ENCODE results near the gene DVL3.

Gene DVL3

GRCh38 chr3:184164648-184165330, 9.6 kb downstream of the DVL3 start:
- in situ Hi-C loops (cut with HindIII; ENCODE audit: low sequenced_read_pairs): no loop called here

GRCh38 chr3:184165543-184165942, 10.4 kb downstream of the DVL3 start:
- H3K4me3 ChIP-seq (ENCODE audit: low read depth, low read length): no peak overlapping the region
- DNase-seq (ENCODE audit: low read depth): no peak
- TF ChIP-seq CTCF (IDR thresholded peaks at IDR 0.05; ENCODE audit: low read depth, low read length, missing control alignments): no peak
- in situ Hi-C loops (cut with HindIII; ENCODE audit: low sequenced_read_pairs): no loop called here

More at GRCh38 chr3:184164648-184165330, 9.6 kb downstream of the DVL3 start:
- no peak for TF ChIP-seq CTCF (IDR thresholded peaks at IDR 0.05; ENCODE audit: low read depth, low read length, missing control alignments)
- DNase-seq (ENCODE audit: low read depth): no peak
- H3K4me3 ChIP-seq (ENCODE audit: low read depth, low read length): no peak overlapping the region

- in situ Hi-C loops (cut with HindIII; ENCODE audit: low sequenced_read_pairs): no loop called here
- TF ChIP-seq CTCF (IDR thresholded peaks at IDR 0.05; ENCODE audit: low read depth, low read length, missing control alignments): no peak
- H3K4me3 ChIP-seq (ENCODE audit: low read depth, low read length): no peak overlapping the region
- DNase-seq (ENCODE audit: low read depth): no peak
These were observed 11.5 kb downstream of the DVL3 start for GRCh38 chr3:184166671-184167070.

GRCh38 chr3:184167786-184168185, 12.6 kb downstream of the DVL3 start:
- in situ Hi-C loops (cut with HindIII; ENCODE audit: low sequenced_read_pairs): no loop called here
- no peak for DNase-seq (ENCODE audit: low read depth)
- H3K4me3 ChIP-seq (ENCODE audit: low read depth, low read length): no peak overlapping the region
- no peak for TF ChIP-seq CTCF (IDR thresholded peaks at IDR 0.05; ENCODE audit: low read depth, low read length, missing control alignments)

GRCh38 chr3:184168363-184169120, 13.4 kb downstream of the DVL3 start:
- TF ChIP-seq CTCF (IDR thresholded peaks at IDR 0.05; ENCODE audit: low read depth, low read length, missing control alignments): no peak
- in situ Hi-C loops (cut with HindIII; ENCODE audit: low sequenced_read_pairs): no loop called here
- peak; percentile 78 for DNase-seq (ENCODE audit: low read depth)
- no peak overlapping the region for H3K4me3 ChIP-seq (ENCODE audit: low read depth, low read length)

GRCh38 chr3:184169896-184170875, 15.0 kb downstream of the DVL3 start:
- H3K4me3 ChIP-seq (ENCODE audit: low read depth, low read length): no peak overlapping the region
- in situ Hi-C loops (cut with HindIII; ENCODE audit: low sequenced_read_pairs): no loop called here
- no peak for TF ChIP-seq CTCF (IDR thresholded peaks at IDR 0.05; ENCODE audit: low read depth, low read length, missing control alignments)
- DNase-seq (ENCODE audit: low read depth): no peak

Measured in astrocyte of the cerebellum (primary cell).